GM08714 (cell line): ENCODE results near the gene RALB.

Experiments
- H3K4me3 ChIP-seq: fragments of 200-500 bp; sonication (Bioruptor generic); 2 replicates; pipeline ENCODE4 v1.5.1; 2014; ENCODE audit warnings: mild to moderate bottlenecking, low read length, inconsistent platforms
- ZNF274 ChIP-seq: IDR thresholded peaks from 2 replicates; pipeline ENCODE4 v1.6.1; 2012; ENCODE audit warnings: mild to moderate bottlenecking, low read depth, low read length

RALB gene

GRCh38 chr2:120221616-120222015, 31.0 kb upstream of the RALB start:
- no peak for TF ChIP-seq ZNF274
- peak overlapping the region; percentile 58; the same call in 1 of the 2 replicates for H3K4me3 ChIP-seq

GRCh38 chr2:120222186-120223033, 30.2 kb upstream of the RALB start:
- TF ChIP-seq ZNF274 = no peak
- H3K4me3 ChIP-seq = peak overlapping the region; percentile 58; the same call in 1 of the 2 replicates

DNA sequence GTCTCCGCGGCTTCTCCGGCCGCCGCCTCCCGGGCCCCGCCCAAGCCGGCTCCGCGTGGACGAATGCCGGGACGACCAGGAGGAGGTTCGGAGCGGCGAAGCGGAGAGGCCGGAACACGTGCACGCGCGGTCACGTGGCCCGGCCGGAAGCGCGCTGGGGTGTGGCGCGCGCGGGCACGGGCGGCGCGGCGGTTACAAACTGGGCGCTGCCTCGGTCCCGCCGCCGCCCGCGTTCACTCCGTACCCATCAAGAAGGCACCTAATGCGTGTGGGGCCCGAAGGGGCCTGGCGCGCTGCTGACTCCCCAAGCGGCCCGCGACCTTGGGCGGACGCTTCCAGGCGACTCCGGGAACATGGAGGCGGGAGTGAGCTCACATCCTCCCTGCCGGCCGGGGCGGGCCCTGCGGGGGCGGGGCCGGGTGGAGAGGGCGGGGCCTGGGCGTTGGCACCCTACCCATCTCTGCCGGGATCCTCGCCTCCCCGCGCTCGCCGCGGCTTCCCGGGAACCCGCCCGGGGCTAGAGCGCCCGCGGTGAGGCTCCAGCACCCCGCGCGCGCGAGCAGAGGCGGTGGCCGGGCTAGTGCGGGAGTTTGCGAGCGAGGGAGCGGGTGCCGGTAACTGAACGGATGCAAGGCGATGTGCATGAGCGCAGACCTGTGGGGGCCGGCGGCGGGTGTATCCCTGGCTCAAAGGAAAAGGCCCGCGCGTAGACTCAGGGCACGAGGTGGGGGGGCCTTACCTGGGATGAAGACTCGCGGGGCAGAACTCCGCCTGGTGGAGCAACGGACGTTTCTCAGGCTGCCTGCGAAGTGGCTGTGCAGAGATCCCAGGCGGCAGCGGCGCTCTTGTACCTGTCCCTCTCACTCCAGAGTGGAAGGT, 29.4 kb upstream of the RALB start, which contains the start of gene TMEM185B:
TMEM185B (minus strand) TSS at position 367 of the 879 bp plus-strand sequence. CDS start 424 bp downstream, outside the sequence.
- peak within 1 kb of the TSS; percentile 58; the same call in 1 of the 2 replicates for H3K4me3 ChIP-seq
- no peak for TF ChIP-seq ZNF274

GRCh38 chr2:120224256-120224655, 28.4 kb upstream of the RALB start:
- TF ChIP-seq ZNF274 = no peak
- peak overlapping the region; percentile 58; the same call in 1 of the 2 replicates for H3K4me3 ChIP-seq

GRCh38 chr2:120224735-120225548, 27.7 kb upstream of the RALB start:
- no peak overlapping the region for H3K4me3 ChIP-seq
- TF ChIP-seq ZNF274 = no peak

DNA sequence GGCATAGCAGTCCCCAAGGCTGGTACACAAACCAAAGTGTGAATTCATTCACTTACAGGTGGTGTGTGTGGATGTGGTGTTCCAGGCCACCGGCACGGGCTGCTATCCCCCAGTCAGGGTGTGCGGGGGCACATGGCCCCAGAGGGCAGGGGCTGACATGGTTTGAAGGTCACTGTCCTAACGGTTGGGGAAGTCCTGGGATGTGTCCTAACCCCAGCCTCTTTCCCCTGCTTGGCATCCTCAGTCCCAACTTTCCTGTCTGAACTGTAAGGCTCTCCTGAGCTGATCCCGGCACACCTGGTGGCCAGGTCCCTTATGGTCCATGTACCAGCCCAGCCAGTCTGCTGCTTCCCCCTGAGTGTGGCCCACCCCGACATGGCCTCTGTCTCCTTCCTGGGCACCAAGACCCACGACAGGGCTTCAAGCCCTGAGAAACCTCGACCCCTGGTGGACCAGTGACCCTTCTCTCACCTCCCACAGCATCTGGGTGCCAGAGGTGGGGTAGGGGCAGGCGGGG, 27.0 kb upstream of the RALB start:
- no peak overlapping the region for H3K4me3 ChIP-seq
- no peak for TF ChIP-seq ZNF274

DNA sequence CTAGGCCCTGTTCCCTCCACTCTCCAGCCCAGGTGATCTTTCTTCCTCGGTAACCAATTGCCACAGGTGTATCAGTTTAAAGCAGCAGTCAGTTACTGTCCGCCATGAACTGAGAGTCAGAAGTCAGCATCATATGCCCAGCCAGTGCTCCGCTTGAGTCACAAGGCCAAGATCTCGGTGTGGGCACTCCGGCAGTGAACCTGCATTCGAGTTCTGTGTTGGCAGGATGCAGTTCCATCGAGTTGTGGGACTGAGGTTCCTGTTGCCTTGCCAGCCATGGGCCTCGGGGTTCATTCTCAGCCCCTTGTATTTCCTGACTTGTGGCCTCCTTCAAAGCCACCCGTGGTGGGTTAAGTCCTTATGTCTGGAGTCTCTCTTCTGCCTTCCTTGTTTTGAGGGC, 26.3 kb upstream of the RALB start:
- no peak for TF ChIP-seq ZNF274

GRCh38 chr2:120227111-120227991, 25.3 kb upstream of the RALB start:
- no peak for TF ChIP-seq ZNF274
- H3K4me3 ChIP-seq = no peak overlapping the region

More for the DNA sequence above, 26.3 kb upstream of the RALB start:
- no peak overlapping the region for H3K4me3 ChIP-seq

DNA sequence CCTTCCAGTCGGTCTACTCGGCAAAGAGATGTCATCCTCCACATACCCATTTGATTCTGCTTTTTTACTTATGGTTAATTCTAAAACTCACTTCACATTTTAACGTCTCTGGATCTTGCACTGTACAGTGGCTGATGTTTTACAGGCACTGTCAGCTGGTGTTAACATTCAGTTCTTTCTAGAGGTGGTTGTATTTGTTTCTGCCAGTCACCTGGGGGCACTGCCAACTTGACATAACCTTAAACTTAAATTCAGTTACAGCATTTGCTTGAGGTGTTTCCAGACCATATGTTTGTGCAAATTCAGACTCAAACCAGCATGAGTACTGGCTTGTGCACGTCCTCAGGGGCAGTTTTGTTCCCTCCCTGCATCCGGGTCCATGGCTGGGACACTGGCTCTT, 24.1 kb upstream of the RALB start:
- no peak for TF ChIP-seq ZNF274
- H3K4me3 ChIP-seq = no peak overlapping the region

DNA sequence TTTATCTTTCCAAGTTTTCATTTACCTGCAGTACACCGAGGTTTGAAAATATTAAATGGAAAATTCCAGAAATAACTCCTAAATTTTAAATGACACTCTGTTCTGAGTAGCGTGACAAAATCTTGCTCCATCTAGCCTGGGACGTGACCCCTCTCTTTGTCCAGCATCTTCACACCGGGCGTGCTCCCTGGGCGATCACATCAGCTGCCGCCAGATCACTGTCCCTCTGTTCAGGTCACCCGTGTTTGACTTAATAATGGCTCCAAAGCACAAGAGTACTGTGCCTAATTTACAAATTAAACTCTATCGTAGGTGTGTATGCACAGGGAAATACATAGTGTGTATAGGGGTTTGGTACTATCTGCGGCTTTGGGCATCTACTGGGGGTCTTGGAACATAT, 23.3 kb upstream of the RALB start:
- H3K4me3 ChIP-seq = no peak overlapping the region
- no peak for TF ChIP-seq ZNF274

DNA sequence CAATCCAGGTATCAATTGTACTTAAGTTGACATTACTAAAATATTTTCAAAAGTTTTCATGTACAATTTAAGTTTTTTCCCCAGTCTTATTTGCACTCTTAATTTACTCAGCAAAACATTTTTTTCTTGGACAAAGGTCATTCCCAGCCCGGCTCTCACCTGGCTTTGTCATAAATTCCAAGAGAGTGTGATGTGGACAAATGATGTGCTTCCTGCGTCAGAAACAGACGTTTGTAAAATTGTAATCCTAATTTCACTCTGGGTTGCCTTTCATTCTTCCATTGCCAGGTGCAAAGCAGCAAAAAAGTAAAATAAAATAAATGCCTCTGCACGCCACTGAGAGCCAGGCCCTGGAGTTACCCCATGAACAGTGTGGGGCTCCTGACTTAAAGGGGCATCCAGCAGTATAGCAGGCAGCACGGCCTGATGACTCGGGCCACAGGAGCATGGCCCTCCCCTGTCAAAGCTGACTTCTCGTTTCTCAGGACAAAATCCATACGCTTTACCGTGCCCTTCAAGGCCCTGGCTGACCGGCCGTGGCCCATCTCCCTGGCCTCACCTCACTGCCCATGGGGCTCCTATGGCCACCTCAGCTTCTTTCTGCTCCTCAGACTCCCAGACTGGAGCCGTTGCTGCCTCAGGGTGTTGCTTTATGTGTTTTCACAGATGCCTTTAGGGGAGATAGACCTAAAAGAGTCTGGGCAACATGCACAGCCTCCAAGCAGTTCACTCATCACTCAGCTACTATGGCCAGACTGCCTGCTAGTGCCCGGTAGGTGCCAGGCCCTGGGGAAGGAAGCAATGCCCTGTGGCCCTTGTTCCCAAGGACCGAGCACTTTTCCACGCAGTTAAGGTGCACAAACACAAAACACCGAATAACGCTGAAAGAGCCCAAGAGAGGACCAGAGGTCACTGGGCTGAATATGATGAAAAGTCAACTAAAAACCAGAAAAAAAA, 21.9 kb upstream of the RALB start:
- no peak for TF ChIP-seq ZNF274
- peak overlapping the region; percentile 73 for H3K4me3 ChIP-seq

DNA sequence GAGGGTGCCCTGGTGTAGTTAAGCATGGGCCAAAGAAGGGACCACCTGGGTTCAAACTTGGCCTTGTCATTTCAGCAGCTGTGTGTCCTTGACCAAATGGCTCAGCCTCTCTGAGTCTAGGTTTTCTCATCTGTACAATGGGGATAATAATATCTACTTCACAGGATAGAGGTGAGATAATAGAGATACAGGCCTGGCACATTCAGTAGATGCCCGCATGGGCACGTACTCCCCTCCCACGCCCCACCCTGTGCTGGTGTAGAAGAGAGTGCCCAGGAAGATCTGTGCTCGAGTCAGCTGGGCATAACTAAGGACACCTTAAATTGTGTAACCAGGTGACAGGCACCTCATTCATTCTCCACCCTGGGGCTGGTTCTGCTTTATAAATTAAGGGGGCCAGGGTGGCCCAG, 21.1 kb upstream of the RALB start:
- TF ChIP-seq ZNF274 = no peak
- peak overlapping the region; percentile 73 for H3K4me3 ChIP-seq
